HepG2 (cell line): ENCODE measurements around the gene ANKRD39. TPM values are rescaled to one million over a fixed set of nuclear protein-coding genes. Genes with fewer than 3 reads are reported as not detected.
A peak's percentile ranks its signal among the peaks of the same experiment; 100 is the strongest.

Source experiments
- AKAP8 ChIP-seq: sonication (generic); formaldehyde crosslinking; IDR thresholded peaks from 2 replicates; pipeline ENCODE4 v1.5.1; 2020; ENCODE audit warnings: mild to moderate bottlenecking, missing genetic modification reagents
- CAMTA2 ChIP-seq: sonication (generic); formaldehyde crosslinking; IDR thresholded peaks from 2 replicates; pipeline ENCODE4 v1.4.0; 2020; ENCODE audit warnings: mild to moderate bottlenecking, missing genetic modification reagents, borderline replicate concordance
- E2F5 ChIP-seq: sonication (generic); formaldehyde crosslinking; conservative IDR thresholded peaks from 2 replicates; pipeline ENCODE4 v1.4.0; 2020; ENCODE audit warnings: missing genetic modification reagents
- GPBP1L1 ChIP-seq: sonication (generic); formaldehyde crosslinking; IDR thresholded peaks from 2 replicates; pipeline ENCODE4 v1.5.0; 2020; ENCODE audit warnings: mild to moderate bottlenecking, missing genetic modification reagents
- HOMEZ ChIP-seq: IDR thresholded peaks from 2 replicates; pipeline ENCODE4 v1.6.1; 2016; ENCODE audit warnings: low read depth
- HOXA3 ChIP-seq: sonication (generic); formaldehyde crosslinking; IDR thresholded peaks from 2 replicates; pipeline ENCODE4 v1.5.0; 2020; ENCODE audit warnings: missing genetic modification reagents
- KAT2B ChIP-seq: fragments of 150-350 bp; IDR thresholded peaks from 2 replicates; pipeline ENCODE4 v1.6.1; 2014; ENCODE audit warnings: low read depth, low read length, borderline replicate concordance
- KDM4B ChIP-seq: sonication (generic); formaldehyde crosslinking; IDR thresholded peaks from 2 replicates; pipeline ENCODE4 v1.4.0; 2020; ENCODE audit warnings: missing genetic modification reagents
- KLF11 ChIP-seq: IDR thresholded peaks from 2 replicates; pipeline ENCODE4 v1.6.1; 2016; ENCODE audit warnings: missing compliant biosample characterization
- NKX3-1 ChIP-seq: sonication (generic); formaldehyde crosslinking; IDR thresholded peaks from 2 replicates; pipeline ENCODE4 v1.5.0; 2020; ENCODE audit warnings: missing genetic modification reagents
- RARA ChIP-seq: IDR thresholded peaks from 2 replicates; pipeline ENCODE4 v1.6.1; 2016; ENCODE audit warnings: missing genetic modification reagents, missing compliant biosample characterization
- SIX4 ChIP-seq: sonication (generic); formaldehyde crosslinking; IDR thresholded peaks from 2 replicates; pipeline ENCODE4 v1.4.0; 2020; ENCODE audit warnings: missing genetic modification reagents
- SKI ChIP-seq: fragments of 450-650 bp; IDR thresholded peaks from one replicate; pipeline ENCODE4 v1.6.1; 2018; ENCODE audit warnings: mild to moderate bottlenecking; ENCODE audit not compliant: partially characterized antibody
- TAF15 ChIP-seq: fragments of 200-400 bp; formaldehyde crosslinking; IDR thresholded peaks from one replicate; pipeline ENCODE4 v1.6.1; 2018; ENCODE audit warnings: mild to moderate bottlenecking, low read depth, low read length; ENCODE audit not compliant: poor library complexity, severe bottlenecking
- TERF1 ChIP-seq: sonication (generic); formaldehyde crosslinking; IDR thresholded peaks from 2 replicates; pipeline ENCODE4 v1.8.0; 2022; ENCODE audit warnings: mild to moderate bottlenecking, missing genetic modification reagents, moderate library complexity
- ZBTB26 ChIP-seq: IDR thresholded peaks from 2 replicates; pipeline ENCODE4 v1.6.1; 2016; ENCODE audit warnings: missing compliant biosample characterization, missing genetic modification reagents, borderline replicate concordance
- ZNF280B ChIP-seq: sonication (generic); formaldehyde crosslinking; IDR thresholded peaks from 2 replicates; pipeline ENCODE4 v1.5.0; 2020; ENCODE audit warnings: missing genetic modification reagents, mild to moderate bottlenecking, borderline replicate concordance
- ZNF749 ChIP-seq: sonication (generic); formaldehyde crosslinking; IDR thresholded peaks from 2 replicates; pipeline ENCODE4 v1.8.0; 2022; ENCODE audit warnings: mild to moderate bottlenecking, missing genetic modification reagents, moderate library complexity, borderline replicate concordance
- ZNF800 ChIP-seq: sonication (generic); formaldehyde crosslinking; IDR thresholded peaks from 2 replicates; pipeline ENCODE4 v1.4.0; 2020; ENCODE audit warnings: missing genetic modification reagents
- ZNF879 ChIP-seq: sonication (generic); formaldehyde crosslinking; IDR thresholded peaks from 2 replicates; pipeline ENCODE4 v1.8.1; 2023; ENCODE audit warnings: missing genetic modification reagents
- ZSCAN9 ChIP-seq: IDR thresholded peaks from 2 replicates; pipeline ENCODE4 v1.6.1; 2016; ENCODE audit warnings: borderline replicate concordance
- polyA plus RNA-seq, 8 experiments: library from polyadenylated mRNA; depleted of rRNA in 3 of 8; stranded (reverse) in 7 of 8; unstranded in 1 of 8; fragments of >200 nt; fragmentation: Illumina TruSeq in 4 of 8; extraction: Trizol in 4 of 8; gene quantifications; 2 replicates each; pipeline versions ENCODE4 v1.2.1 to v1.2.3, GENCODE V29; 2011 to 2016; ENCODE audit warnings: low read depth in 4 of 8, missing spikeins in 1 of 8, mixed read lengths in 1 of 8; ENCODE audit not compliant: insufficient read depth in 1 of 8
- total RNA-seq, 5 experiments: library from RNA; depleted of rRNA; stranded (reverse); fragments of >200 nt; fragmentation: Illumina TruSeq; extraction: Trizol; gene quantifications; 2 replicates each; pipeline ENCODE4 v1.2.3, GENCODE V29; 2016; ENCODE audit warnings: low read depth in 1 of 5

The ANKRD39 gene
- total and polyA plus RNA-seq, 2 of the 13 experiments (the other 11 are each of a cell fraction or from before 2014, with no cell fraction given), result 23.2 to 24.8 TPM

- TF ChIP-seq SIX4 (no peak), ZNF749 (CRISPR knock-in tag) (no peak), RARA (CRISPR knock-in tag) (no peak), KAT2B (no peak), ZBTB26 (no peak), TAF15 (peak; percentile 22), ZNF280B (CRISPR knock-in tag) (no peak), NKX3-1 (CRISPR knock-in tag) (no peak), CAMTA2 (CRISPR knock-in tag) (no peak), GPBP1L1 (CRISPR knock-in tag) (no peak), ZNF879 (CRISPR knock-in tag) (no peak), E2F5 (CRISPR knock-in tag) (no peak), TERF1 (CRISPR knock-in tag) (no peak), SKI (no peak), AKAP8 (CRISPR knock-in tag) (peak; percentile 96), HOMEZ (CRISPR knock-in tag) (no peak), KDM4B (no peak), ZNF800 (CRISPR knock-in tag) (no peak), ZSCAN9 (CRISPR knock-in tag) (no peak), KLF11 (CRISPR knock-in tag) (no peak), HOXA3 (CRISPR knock-in tag) (peak; percentile 41)
Measured at GRCh38 chr2:96839293-96839874, 18.4 kb downstream of the ANKRD39 start (continued).
